NCI-H526 (cell line): Measurements from ENCODE around the gene FNTB.
A peak's percentile ranks its signal among the peaks of the same experiment; 100 is the strongest.

Source experiments
- DNase-seq, 2 experiments: peaks; one replicate each; lab custom pipeline; 2025; lab: John Stamatoyannopoulos, UW

The FNTB gene, protein sequence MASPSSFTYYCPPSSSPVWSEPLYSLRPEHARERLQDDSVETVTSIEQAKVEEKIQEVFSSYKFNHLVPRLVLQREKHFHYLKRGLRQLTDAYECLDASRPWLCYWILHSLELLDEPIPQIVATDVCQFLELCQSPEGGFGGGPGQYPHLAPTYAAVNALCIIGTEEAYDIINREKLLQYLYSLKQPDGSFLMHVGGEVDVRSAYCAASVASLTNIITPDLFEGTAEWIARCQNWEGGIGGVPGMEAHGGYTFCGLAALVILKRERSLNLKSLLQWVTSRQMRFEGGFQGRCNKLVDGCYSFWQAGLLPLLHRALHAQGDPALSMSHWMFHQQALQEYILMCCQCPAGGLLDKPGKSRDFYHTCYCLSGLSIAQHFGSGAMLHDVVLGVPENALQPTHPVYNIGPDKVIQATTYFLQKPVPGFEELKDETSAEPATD

DNA sequence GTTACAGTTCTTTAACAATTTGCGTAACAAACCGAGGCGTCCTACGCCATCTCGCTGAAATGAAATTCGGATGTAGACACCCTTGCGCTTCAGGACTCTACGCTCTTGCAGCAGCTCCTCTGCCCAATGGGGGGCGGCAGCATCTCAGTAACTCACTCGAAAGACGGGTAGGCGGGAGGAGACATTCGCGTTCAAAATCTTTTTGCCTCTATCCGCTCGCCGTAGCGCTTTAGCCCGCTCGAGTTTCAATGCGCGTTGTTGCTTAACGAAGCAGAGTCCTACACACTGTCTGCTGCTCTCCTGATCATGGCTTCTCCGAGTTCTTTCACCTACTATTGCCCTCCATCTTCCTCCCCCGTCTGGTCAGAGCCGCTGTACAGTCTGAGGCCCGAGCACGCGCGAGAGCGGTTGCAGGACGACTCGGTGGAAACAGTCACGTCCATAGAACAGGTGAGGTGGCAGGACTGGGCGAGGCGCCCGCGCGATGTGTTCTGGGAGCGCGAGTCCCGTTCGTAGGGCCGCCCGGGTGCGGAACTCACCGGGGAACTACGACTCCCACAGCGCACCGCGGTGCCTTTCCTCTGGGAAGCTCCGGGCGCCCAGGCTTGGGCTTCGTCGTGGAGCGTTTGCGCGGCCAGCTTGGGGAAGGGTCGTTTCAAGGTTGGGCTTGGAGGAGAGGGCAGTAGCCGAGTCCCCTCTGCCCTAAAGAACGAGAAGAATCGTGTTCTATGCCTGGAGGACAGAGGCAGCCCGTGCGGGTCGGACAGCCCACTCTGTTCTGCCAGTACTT, at the start of gene FNTB:
FNTB (plus strand) TSS at position 248 of the 790 bp plus-strand sequence; CDS start at position 307, 59 bp downstream.
- peak; percentile 95 to 97 for DNase-seq

DNA sequence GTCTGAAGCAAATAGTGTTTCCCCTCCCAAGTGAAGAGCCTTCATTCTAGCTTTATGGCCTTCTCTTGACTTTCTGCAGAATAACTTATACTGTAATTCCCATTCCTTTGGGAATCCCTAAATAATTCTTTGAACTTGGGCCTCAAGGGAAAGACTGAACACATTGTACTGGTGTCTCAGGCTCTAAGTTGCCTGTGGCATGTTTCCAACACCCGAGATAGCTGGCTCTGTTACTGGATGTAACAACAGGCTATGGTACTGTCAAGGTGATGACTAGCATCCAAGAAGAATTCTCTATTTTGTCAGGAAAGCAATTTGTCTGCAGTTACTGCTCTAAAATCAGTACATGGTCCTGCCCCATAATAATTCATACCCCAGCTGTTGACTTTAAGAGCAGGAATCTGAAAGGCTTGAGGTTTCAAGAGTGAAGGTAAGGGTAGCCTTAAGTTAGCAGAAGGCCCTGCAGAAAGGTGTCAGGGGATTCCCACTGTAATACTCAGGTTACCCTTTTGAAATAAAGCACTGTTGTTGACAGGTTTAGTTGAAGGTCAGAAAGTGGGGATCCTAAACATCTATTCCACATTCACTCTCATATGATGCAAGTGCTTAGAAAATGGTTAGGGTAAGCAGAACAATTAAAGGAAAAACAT, 49.4 kb upstream of the FNTB start:
- no peak for DNase-seq

GRCh38 chr14:64937821-64938193, 48.9 kb upstream of the FNTB start:
- DNase-seq, result peak in 1 of 2 experiments; percentile 5

DNA sequence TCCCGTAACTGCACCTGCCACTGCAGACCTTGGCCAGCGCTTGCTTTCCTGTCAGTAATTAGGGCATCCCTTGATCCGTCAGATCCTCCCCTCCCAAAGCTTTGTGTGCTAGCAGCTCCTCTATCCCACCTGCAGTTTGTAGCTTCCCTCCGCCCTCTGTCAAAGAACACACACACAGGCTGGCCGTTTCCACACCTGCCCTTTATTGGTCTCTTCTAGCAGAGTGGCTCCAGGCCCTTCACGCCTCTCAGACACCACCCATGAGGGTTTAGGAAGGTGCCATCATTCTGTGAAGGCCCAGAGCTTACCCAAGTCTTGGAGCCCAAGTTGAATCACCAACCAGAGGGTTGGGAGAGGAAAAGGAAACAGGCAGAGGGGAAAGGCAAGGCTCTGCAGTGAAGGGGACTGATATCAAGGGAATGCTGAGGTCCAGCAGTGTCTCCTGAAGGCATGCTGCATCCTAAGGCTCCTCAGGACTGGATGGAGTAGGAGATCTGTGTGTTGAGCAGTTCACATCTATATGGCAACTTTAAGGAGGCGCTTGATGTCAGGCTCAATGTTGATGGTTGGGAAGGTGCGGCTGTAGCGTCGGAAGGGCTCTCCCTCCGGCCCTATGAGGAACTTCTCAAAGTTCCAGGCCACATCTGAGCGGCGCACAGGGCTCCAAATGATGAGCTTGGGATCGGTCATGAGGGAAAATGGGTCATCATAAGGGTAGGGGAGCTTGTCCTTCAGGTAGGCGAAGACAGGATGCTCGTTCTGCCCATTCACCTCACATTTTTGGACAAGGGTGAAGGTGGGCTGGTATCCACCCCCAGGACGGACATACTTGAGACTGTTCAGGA, 47.5 kb upstream of the FNTB start:
- DNase-seq, result no peak

DNA sequence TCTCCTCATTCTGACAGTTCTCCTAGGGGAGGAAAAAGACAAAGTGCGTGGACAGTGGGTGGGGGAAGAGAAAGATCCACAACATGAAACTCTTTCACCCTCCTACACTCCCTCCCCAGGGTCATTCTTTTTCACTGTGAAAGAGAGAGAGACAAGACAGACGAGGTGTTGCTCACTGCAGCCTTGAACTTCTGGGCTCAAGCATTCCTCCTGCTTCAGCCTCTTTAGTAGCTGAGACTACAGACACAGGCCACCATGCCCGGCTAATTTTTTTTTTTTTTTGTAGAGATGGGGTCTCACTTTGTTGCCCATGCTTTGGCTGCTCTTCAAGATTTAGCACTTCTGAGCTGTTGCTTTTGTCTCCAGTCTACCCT, 46.9 kb upstream of the FNTB start:
- no peak for DNase-seq

DNA sequence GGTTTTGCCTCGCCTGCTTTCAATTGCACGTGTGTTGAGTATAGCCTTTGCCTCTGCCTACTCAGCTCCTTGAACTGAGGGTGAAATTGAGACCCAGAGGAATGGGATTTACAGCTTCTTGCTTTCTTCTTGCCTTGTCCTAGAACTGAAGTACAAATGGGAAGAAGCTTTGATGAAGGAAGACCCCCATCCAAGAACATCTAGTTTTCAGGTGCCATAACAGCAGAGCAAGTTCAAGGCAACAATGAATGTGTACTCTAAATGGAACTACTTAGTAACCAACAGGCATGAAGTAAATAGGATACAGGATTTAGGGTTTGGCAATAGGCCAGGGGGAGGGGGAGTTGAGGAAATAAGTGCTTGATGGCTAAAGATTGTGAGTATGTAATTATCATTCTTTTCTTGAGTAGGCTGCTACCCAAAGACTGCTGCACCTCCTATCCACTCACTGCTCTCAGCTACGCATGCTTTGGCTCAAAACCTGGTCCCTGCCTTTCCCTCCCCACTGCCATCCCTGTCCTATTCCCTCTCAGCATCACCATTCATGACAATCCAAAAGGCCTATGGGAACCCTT, 46.3 kb upstream of the FNTB start:
- DNase-seq, result no peak

DNA sequence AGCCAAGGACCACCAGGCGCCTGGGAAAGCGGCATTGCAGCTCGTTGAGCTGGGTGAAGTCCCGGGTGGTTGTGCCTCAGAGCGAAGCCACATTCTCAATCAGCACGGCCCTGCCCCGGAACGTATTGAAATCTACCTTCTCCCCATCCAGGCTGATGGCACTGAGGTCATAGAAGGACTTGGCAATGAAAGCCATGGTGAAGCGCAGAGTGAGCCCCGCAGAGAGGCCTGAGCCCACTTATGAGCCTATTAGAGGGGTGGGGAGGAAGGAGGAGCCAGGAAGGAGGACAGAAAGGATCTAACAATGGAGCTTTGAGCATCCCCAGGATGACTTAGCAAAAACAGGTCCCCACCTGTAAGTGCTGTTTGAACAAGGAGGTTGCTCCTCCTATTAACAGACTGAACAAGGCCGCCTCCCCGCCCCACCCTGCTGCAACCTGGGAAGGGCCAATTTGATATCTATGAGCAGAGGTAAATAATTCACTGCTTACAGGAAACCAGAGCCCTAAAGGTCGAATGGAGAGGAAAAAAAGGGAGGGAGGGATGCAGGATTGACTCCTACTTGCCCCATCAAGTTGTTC, 44.1 kb upstream of the FNTB start, which contains the start of gene GPX2:
GPX2 (minus strand) TSS at position 215 of the 581 bp plus-strand sequence; CDS start at position 196, 19 bp downstream.
- peak; percentile 80 to 81 for DNase-seq

DNA sequence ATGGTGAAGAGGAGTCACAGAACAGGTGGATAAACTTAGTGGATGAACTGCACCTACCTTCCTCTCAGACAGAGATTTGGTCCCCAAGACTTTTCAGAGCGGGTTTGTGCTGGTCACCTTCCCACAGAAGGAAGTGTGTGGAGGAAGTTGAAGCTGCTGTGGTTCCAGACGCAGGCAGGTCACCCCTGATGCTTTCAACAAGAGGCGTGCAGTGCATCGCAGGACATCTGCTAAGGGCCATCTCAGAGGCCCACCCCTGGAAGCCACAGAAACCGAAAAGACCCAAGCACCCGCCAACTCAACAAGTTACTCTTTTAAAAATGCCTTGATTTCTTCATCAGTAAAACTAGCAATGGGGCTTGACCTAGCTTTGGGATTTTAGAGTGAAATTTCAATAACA, 43.1 kb upstream of the FNTB start:
- DNase-seq, result no peak

DNA sequence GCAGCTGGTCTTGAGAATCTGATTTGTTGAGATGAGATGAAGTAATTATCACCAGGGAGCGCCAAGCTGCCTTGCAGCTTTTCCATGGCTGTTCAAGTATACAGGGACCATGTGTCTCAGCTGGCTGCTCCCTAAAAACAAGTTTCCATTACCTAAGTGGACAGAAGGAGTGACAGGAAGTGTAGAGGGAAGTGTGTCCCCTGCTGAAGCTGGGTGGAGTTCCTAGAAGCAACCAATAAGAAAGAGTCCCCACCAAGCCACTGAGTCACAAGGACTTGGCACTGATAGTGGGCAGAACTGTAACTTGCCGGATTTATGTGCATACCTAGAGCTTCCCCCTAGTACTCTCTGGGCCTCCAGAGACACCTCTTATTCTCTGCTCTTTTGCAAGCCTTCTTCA, 42.7 kb upstream of the FNTB start:
- DNase-seq, result no peak

GRCh38 chr14:64944861-64945260, 41.8 kb upstream of the FNTB start:
- DNase-seq, result no peak

- no peak for DNase-seq
These were observed 41.1 kb upstream of the FNTB start for GRCh38 chr14:64945431-64946178.

GRCh38 chr14:64946310-64947045, 40.2 kb upstream of the FNTB start:
- DNase-seq, result no peak

DNA sequence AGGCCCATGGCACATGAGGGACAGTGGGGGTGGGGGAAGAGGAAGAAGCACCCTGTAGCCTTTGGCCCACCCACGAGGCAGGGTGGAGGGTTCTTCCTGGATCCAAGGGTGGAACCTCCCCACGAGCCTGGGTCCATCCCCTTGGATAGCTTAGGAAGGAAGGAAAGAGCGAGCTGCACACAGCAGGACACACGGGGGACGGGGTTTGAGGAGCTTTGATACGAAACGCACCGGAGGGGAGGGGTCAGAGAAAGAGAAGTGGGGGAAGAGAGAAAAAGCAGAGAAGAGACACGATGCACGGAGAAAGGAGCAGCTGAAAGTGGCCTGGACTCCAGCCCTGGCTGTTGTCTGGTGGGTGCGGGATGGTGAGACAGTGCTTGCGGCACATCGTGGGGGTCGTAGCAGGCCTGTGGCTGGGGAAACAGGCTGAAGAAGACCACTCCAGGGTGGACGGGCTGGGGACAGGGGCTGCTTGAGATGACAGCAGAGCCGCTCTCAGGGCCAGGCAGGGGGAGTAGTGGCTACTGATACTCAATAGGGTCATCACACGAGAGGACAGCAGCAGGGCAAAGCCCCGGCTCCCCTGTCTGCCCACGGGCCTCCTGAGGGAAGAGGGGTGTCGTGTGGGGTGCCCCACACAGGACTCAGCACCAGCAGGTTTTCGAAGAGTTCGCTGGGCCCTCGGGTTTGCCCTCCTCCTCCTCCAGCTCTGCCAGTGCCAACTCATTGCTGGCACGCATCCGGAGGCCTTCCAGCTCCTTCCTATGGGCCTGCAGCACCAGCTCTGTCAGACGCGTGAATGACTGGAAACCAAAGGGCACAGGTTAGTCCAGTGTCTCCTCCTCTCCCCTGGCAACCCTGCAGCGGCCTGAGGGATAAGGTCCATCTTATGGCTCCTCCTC, 38.7 kb upstream of the FNTB start:
- DNase-seq, result no peak

DNA sequence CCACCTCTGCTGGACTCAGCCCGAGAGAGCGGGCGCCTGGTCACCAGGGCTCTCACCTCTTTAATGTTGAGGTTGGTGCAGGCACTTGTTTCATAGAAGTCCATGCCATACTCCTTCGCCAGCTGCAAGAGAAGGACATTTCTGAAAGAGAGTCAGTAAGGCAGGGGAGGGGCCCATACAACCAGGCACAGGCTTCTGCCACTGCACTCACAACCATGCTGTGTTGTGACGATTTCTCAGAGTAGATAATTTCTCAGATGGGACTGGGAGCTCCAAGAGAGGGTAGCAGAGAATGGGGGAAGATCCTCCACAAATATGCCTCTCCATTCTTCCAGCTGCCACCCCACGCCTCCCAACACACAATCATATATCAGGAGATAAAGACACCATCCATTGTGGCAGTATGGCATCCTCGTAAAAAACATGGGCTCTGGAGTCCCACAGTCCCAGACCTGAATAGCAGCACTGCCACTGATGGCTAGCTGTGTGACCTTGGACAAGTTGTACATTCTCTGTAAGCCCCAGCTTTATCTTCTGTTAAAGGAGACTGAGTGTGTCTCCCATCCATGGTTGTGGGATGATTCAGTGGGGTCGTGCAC, 38.0 kb upstream of the FNTB start:
- no peak for DNase-seq

DNA sequence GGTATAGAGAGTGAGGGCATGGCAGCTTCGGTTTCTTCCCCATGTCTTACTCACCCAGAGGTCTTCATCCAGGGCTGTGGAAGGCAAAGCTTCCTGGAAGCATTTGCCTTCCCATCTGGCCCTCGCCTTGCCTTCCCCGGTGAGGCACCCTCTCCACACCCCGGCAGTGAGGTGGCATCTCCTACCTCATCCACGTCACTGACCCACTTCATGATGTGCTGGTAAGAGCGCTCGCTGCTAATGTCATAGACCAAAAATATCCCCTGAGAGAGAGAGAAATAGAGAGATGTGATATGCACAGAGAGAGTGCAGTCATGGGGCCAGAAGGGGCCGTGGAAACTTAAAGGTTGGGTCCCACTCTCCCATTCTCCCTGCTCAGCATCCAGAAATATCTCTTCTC, 35.8 kb upstream of the FNTB start:
- DNase-seq, result no peak

- no peak for DNase-seq
These were observed 35.4 kb upstream of the FNTB start for GRCh38 chr14:64951291-64951690.

- DNase-seq, result no peak
These were observed 35.0 kb upstream of the FNTB start for GRCh38 chr14:64951724-64952123.
